ENCODE results near the gene ST14.
"Not testable (repeated sequence)": the region's sequence is repeated elsewhere in the genome, so short reads cannot be mapped to it uniquely, and the experiment has no call there.

The ST14 gene

GRCh38 chr11:130164221-130164570 is 4.6 kb downstream of the ST14 start:
- DNase-seq (ENCODE audit: low read depth) = no peak

- no peak for DNase-seq (ENCODE audit: low read depth)
Observed at GRCh38 chr11:130165601-130166456, 6.2 kb downstream of the ST14 start.

- DNase-seq (ENCODE audit: low read depth) = no peak
Observed at GRCh38 chr11:130166457-130166784, 6.8 kb downstream of the ST14 start.

GRCh38 chr11:130167146-130167545 is 7.6 kb downstream of the ST14 start:
- DNase-seq (ENCODE audit: low read depth) = no peak

GRCh38 chr11:130168105-130168504 is 8.5 kb downstream of the ST14 start:
- no peak for DNase-seq (ENCODE audit: low read depth)

GRCh38 chr11:130170345-130170744 is 10.8 kb downstream of the ST14 start:
- DNase-seq (ENCODE audit: low read depth) = no peak

- no peak for DNase-seq (ENCODE audit: low read depth)
Observed at GRCh38 chr11:130171534-130171933, 12.0 kb downstream of the ST14 start.

- DNase-seq (ENCODE audit: low read depth) = not testable (repeated sequence)
Observed at GRCh38 chr11:130172001-130172400, 12.4 kb downstream of the ST14 start.

GRCh38 chr11:130174642-130175041 is 15.1 kb downstream of the ST14 start:
- no peak for DNase-seq (ENCODE audit: low read depth)

GRCh38 chr11:130175898-130176297 is 16.3 kb downstream of the ST14 start:
- no peak for DNase-seq (ENCODE audit: low read depth)

GRCh38 chr11:130177782-130178181 is 18.2 kb downstream of the ST14 start:
- DNase-seq (ENCODE audit: low read depth) = no peak

GRCh38 chr11:130178441-130179339 is 19.1 kb downstream of the ST14 start:
- DNase-seq (ENCODE audit: low read depth) = no peak

- no peak for DNase-seq (ENCODE audit: low read depth)
Observed at GRCh38 chr11:130179396-130180306, 20.1 kb downstream of the ST14 start.

GRCh38 chr11:130180491-130180890 is 20.9 kb downstream of the ST14 start:
- no peak for DNase-seq (ENCODE audit: low read depth)

- DNase-seq (ENCODE audit: low read depth) = no peak
Observed at GRCh38 chr11:130180896-130181294, 21.3 kb downstream of the ST14 start.

- no peak for DNase-seq (ENCODE audit: low read depth)
Observed at GRCh38 chr11:130181295-130182272, 22.0 kb downstream of the ST14 start.

- DNase-seq (ENCODE audit: low read depth) = no peak
Observed at GRCh38 chr11:130183878-130184610, 24.5 kb downstream of the ST14 start.

GRCh38 chr11:130187096-130187495 is 27.5 kb downstream of the ST14 start:
- no peak for DNase-seq (ENCODE audit: low read depth)

GRCh38 chr11:130188047-130188446 is 28.5 kb downstream of the ST14 start:
- no peak for DNase-seq (ENCODE audit: low read depth)
